Stimulated activated CD4-positive, alpha-beta T cell treated with anti-CD3 and anti-CD28 coated beads, Interleukin-2, amount 100 ng/mL, for 48 hours (primary cell): ENCODE results near the gene BMP3.

Experiments used
- DNase-seq, 2 donors: peaks; one replicate each; pipeline ENCODE4 v3.0.0-alpha.2; 2020

BMP3 gene

DNA sequence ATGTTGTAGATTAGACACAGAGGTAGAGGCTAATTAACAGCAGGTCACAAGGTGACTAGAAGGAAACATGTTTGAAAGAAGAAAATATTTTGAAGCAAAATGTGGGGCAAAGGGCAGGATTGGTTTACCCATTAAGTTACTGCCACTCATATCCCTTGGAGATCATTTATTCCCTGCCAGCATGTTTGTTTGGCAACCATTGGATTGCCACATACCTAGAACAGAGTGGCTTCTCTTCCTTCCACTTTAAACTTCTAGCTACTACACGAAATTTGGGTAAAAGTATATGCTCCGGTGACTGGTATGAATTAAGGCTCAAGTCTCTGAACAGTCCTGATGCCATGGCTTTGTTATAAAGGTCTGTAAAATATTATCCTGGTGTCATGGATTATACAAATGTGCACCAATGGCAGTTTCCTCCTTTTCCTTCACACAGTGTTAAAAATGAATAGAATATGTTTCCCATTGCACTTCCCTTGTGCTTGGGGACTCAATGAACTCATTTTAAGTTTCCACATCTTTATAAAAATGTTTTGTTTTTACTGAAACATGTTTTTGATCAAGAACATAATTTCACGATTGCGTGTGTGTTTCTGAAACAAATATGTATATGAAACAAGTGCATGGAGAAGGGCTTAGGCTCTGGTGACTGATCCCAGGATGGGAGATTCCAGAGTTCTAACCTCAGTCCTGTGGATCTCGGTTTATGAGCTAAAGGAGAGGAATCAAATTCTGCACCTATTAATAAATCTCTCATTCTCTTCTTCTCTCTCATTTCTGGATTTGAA is 12.3 kb downstream of the BMP3 start:
- no peak for DNase-seq

DNA sequence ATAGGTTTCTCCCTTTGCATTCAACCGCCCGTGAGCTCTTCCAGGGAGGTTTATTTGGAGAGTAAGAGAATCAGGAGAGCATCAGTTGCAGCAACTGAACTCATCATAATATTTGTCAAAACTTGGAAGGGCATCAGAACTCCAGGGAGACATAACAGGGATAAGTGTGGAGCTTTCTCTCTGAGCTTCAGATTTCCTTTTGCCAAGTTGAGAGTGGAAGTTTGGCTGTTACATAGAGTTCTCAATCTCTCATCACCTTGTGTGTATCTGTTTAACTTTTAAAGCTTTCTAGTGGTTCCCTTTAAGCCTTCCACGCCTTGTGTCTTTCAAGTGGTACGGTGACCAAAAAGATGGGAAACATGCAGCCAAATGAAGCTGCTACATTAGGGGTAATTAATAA is 18.8 kb downstream of the BMP3 start:
- DNase-seq, result no peak

DNA sequence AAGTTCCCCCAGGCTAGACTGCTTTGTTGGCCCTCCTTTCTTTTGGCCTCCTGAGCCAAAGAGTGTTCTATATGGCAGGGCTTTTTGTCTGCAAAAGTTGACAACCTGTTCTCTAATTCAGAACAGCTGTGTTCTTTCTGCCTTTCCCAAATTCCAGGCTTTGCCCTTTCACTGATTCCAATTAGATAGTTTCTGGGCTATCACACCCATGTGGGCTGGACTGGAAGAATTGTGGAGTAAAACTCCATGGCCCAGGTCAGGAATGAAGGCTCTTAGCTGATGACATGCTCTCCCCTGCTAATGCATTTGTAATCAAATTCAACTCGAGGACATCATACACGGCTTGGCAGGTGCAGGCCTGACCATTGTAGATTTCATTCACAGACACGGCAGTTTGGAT is 19.4 kb downstream of the BMP3 start:
- no peak for DNase-seq

- peak; percentile 32 to 48 for DNase-seq
Observed at GRCh38 chr4:81052119-81053068, 21.9 kb downstream of the BMP3 start.

- DNase-seq, result no peak
Observed at GRCh38 chr4:81058621-81059020, 28.1 kb downstream of the BMP3 start.

DNA sequence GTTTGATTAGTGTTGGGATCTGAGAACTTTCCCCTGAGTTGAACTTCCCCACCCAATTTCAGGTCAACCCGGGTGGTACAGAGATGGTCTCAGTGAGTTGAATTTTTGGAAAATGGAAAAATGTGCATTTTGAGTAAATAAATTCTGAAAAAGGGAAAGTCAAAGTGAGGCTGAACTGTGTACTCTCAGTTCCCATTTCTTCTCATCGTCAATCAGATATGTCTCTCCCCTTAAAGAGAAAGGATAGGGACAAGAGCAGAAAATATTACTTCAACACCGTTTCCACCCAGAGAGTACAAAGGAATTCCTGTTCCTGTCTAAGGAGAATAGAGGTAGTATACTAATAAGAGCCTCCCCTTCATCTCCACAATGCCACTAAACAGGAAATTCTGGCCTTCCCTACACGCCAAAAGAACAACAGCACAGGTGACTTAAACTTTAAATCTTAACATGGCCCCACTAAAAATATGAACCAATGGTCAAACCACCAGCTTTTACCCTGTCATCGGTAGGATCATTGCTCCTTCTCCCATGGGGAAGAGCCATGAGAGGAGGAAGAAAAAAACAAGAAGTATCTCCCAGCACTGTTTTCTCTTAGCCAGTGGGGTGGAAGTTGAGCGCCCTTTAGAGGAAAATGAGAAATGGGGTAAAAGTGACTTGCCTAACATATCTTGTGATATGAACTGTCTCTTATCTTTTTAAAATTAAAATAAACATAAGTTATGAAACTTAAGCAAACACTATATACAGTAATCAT is 30.3 kb downstream of the BMP3 start:
- no peak for DNase-seq

DNA sequence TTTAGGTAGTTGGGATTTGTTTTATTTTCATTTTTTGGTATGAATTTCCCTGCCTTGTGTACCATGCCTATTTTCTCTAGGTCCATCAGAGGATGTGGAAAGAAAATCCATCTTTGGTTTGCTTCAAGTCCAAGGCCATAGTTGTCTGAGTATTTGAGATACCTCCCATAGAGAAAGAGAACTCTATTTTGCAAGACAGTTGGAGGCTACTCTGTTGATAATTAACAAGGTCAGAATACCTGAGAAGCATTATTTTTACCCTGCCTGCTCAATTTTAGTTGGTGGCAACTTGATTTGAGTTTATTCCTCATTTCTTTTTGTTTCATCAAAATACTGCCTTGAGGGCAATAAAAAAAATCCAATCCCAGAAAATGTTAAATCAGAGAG is 30.8 kb downstream of the BMP3 start:
- no peak for DNase-seq

- no peak for DNase-seq
Observed at GRCh38 chr4:81062001-81062400, 31.5 kb downstream of the BMP3 start.

GRCh38 chr4:81065446-81065845 is 34.9 kb downstream of the BMP3 start:
- no peak for DNase-seq

DNA sequence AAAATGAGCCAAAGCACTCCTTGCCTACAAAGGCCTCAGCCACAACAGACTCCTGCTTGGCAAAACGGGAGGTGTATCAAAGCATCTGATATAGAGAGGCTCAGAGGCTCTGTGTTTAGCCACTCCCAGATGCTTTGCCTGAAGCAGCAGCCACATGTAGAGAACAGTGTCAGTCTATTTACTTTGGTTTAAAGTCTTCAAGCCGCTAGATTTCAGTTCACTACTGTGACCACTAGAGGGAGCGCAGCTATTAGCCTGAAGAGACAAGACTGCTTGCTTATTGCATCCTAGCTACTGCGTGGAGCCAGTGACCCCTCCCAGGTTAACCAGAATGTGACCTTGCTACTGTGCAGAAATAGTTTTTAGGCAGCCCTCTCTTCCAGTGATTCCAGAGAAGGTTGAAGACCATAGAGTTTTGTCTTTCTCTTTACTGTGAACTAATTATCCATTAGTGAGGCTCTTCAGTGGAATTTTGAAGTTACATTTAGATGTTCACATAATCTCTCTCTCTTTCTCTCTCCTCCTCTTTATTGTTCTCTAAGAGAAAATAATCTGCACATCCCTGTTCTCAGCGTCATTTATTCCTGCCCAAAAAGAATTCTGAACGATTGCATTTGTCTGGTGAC is 39.3 kb downstream of the BMP3 start:
- DNase-seq, result peak; percentile 47 to 50

- no peak for DNase-seq
Observed at GRCh38 chr4:81071013-81071412, 40.5 kb downstream of the BMP3 start.

DNA sequence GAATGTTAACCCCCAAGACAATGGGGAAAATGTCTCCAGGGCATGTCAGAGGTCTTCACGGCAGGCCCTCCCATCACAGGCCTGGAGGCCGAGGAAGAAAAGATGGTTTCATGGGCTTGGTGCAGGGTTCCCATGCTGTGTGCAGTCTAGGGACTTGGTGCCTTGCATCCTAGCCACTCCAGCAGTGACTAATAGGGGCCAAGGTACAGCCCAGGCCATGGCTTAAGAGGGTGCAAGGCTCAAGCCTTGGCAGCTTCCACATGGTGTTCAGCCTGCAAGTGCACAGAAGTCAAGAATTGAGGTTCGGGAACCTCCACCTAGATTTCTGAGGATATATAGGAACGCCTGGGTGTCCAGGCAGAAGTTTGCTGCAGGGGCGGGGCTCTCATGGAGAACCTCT is 50.6 kb downstream of the BMP3 start:
- DNase-seq, result no peak

GRCh38 chr4:81084029-81084428 is 53.5 kb downstream of the BMP3 start:
- no peak for DNase-seq

DNA sequence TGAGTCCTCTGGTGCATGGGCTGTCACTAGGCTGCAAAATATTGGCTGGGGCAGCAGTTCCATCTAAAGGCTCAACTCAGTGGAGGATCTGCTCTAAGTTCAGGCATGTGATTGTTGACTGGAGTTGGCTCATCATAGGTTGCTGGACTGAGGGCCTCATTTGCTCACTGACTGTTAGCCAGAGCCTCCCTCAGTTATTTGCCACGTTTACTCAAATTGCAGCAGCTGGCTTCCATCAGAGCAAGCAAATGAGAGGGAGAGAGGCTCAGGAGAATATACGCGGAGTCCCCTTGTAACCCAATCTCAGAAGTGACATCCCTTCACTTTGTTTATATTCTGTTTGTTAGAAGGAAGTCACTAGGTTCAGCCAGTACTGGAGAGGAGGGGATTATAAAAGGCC is 54.1 kb downstream of the BMP3 start:
- no peak for DNase-seq

DNA sequence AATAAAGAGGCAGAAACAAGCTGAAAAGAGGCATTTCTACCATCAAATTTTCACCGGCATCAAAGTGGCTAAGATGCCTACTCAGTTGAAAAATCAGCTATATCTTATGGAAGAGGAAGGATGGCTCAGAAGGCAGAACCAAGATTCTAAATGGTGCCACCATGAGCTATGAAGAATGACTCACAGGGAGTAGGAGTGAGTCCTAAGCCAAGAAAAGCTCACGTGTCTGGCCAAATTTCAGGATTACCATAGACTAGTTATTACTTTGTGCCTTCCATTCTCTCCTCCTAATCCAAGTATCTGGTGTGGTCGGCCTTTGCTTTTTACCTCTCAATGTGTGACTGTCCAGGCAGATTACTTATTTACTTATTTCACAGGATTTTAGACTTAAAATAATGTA is 54.8 kb downstream of the BMP3 start:
- DNase-seq, result no peak

DNA sequence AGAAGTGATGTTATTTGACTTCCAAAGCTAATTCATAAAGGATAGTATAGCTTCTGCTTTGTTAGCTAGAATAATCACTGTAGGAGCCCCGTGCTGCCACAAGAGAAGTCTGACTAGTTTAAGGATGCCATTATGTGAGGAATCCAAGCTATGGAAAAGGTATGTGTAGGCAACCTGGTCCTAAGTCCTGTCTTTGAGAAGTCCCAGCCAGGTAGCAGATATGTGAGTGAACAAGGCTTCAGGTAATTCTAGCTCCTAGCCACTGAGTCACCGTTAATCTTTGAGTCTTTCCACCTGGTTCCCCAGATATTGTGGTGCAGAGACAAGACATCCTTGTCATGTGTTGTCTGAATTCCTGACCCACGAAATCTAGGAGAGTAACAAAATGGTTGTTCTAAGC is 55.5 kb downstream of the BMP3 start:
- no peak for DNase-seq

GRCh38 chr4:81093720-81094401 is 63.4 kb downstream of the BMP3 start:
- DNase-seq, result no peak

DNA sequence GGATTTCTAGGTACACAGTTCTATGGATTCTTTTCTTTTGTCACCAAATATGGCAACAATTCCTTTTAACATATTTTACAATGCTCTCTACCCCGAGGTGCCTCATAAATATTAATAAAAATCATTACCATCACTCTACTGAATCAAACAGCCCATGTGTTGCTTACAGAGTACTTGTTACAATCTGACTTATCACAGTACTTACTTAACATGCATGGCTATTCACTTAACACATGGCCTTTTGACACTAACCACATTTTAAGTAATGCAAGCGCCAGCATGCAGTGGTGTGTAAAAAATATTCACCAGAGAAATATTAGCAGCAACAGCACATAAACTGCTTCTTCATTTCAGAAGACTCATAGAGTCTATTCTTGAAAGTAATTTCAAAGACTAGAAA is 64.9 kb downstream of the BMP3 start:
- DNase-seq, result no peak

DNA sequence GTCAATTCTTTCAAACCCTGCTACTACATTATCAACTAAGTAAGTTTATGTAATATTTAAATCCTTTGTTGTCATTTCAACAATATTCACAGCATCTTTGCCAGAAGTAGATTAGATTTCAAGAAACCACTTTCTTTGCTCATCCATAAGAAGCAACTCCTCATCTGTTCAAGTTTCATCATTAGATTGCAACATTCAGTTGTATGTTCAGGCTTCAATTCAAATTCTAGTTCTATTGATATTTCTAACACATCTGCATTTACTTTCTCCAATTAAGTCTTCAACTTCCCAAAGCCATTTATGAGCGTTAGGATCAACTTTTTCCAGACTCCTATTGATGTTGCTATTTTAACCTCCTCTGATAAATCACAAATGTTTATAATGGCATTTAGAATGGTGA is 66.1 kb downstream of the BMP3 start:
- no peak for DNase-seq

- no peak for DNase-seq
Observed at GRCh38 chr4:81102107-81102506, 71.6 kb downstream of the BMP3 start.

- no peak for DNase-seq
Observed at GRCh38 chr4:81106150-81106549, 75.6 kb downstream of the BMP3 start.
